ENCODE results near the gene ZNF280C. TPM values are rescaled to one million over a fixed set of nuclear protein-coding genes. Genes with fewer than 3 reads are reported as not detected.

The ZNF280C gene
- total RNA-seq, 2 donors from 2014 or later, result 2.1 to 2.4 TPM

DNA sequence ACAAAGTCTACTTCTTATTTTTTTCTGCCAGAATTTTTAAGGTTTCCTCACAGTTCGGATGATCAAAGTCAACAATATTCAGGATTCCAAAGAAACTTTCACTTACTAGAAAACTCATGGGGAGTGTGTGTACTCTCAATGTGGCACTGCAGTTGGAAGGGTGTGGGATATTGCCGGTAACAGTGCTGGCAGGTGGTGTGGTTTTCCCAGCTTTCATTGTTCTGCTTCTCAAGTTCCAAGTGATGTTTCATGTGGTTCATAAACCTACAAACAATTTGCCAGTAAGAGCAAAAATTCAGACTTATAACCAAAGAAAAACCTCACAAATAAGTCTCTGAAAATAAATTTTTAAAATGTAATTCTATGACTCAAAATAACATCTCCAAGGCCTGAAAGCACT, 39.8 kb downstream of the ZNF280C start:
- Histone ChIP-seq H3K9ac (ENCODE audit: low read depth in 2 of 2, low read length in 2 of 2) (no peak overlapping the region), H3K27me3 (no peaks in the 10 kb centered on the region), H3K9me3 (no peaks in the 10 kb centered on the region), H3K4me3 (no peak overlapping the region), H3K36me3 (no peaks in the 10 kb centered on the region), H3K27ac (no peak overlapping the region), H3K4me1 (no peaks in the 10 kb centered on the region)
- DNase-seq, result no peak
- TF ChIP-seq, protein P1, sequence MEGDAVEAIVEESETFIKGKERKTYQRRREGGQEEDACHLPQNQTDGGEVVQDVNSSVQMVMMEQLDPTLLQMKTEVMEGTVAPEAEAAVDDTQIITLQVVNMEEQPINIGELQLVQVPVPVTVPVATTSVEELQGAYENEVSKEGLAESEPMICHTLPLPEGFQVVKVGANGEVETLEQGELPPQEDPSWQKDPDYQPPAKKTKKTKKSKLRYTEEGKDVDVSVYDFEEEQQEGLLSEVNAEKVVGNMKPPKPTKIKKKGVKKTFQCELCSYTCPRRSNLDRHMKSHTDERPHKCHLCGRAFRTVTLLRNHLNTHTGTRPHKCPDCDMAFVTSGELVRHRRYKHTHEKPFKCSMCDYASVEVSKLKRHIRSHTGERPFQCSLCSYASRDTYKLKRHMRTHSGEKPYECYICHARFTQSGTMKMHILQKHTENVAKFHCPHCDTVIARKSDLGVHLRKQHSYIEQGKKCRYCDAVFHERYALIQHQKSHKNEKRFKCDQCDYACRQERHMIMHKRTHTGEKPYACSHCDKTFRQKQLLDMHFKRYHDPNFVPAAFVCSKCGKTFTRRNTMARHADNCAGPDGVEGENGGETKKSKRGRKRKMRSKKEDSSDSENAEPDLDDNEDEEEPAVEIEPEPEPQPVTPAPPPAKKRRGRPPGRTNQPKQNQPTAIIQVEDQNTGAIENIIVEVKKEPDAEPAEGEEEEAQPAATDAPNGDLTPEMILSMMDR (IDR thresholded peaks at IDR 0.05), result no peak
- intact Hi-C loops (cut with DNase I), result no loop called here

DNA sequence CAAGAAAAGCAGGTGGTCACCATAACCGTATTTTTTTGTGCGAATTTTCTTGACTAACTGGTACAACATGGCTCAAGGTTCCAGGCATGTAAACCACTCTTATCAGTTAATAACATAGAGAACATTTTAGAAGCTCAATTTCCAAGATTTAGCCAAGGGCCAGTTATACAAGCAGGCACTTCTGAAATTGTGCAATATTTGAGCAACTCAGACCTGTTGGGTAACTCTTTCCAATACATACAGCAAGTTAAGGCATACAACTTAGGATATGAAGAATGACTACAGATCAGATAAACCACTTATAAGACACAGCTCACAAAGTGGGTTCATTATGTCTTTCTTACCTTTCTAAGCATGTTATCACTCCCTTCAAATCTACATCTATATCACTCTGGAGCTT, 43.9 kb downstream of the ZNF280C start:
- TF ChIP-seq, protein P1 (IDR thresholded peaks at IDR 0.05), result no peak
- Histone ChIP-seq H3K36me3 (no peaks in the 10 kb centered on the region), H3K4me3 (no peak overlapping the region), H3K27ac (no peak overlapping the region), H3K27me3 (no peaks in the 10 kb centered on the region), H3K9ac (ENCODE audit: low read depth in 2 of 2, low read length in 2 of 2) (no peak overlapping the region), H3K4me1 (no peaks in the 10 kb centered on the region), H3K9me3 (no peaks in the 10 kb centered on the region)
- intact Hi-C loops (cut with DNase I), result no loop called here
- no peak for DNase-seq

DNA sequence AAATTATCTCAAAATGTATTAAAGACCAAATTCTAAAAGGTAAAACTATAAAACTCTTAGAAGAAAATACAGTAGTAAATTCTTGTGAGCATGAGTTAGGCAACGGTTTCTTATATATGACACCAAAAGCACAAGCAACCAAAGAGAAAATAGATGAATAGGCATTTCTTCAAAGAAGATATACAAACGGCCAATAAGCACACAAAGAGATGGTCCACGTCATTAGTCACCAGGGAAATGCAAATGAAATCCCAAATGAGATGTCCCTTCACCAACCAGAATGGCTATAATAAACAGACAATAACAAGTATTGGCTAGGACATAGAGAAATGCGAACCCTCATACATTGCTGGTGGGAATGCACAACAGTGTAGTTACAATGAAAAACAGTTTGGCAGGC, 52.4 kb downstream of the ZNF280C start:
- Histone ChIP-seq H3K36me3 (no peaks in the 10 kb centered on the region), H3K9ac (ENCODE audit: low read depth in 2 of 2, low read length in 2 of 2) (no peak overlapping the region), H3K27me3 (no peaks in the 10 kb centered on the region), H3K4me1 (no peaks in the 10 kb centered on the region), H3K27ac (no peak overlapping the region), H3K9me3 (no peaks in the 10 kb centered on the region), H3K4me3 (no peak overlapping the region)
- intact Hi-C loops (cut with DNase I), result no loop called here
- TF ChIP-seq, protein P1 (IDR thresholded peaks at IDR 0.05), result no peak
- DNase-seq, result no peak

DNA sequence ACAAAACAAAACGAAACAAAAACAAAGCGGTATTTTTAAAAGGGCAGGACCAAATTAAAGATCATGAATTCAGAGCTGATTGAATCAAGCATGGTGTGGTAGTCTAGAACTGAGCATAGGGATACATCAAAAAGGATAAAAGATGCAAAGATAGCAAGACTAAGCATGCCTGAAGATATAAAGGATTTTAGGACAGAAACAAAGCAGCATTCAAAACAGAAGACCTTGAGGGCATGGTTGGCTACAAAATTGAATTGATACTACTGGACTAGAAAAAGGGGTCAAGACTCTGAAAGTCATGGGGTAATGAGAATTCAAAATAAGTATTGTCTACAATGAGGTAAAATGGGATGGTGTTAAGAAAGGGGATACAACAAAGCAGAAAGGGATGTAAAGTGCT, 55.3 kb downstream of the ZNF280C start:
- intact Hi-C loops (cut with DNase I), result no loop called here
- Histone ChIP-seq H3K4me3 (no peak overlapping the region), H3K27ac (no peak overlapping the region), H3K4me1 (no peaks in the 10 kb centered on the region), H3K9ac (ENCODE audit: low read depth in 2 of 2, low read length in 2 of 2) (no peak overlapping the region), H3K27me3 (no peaks in the 10 kb centered on the region), H3K9me3 (no peaks in the 10 kb centered on the region), H3K36me3 (no peaks in the 10 kb centered on the region)
- no peak for DNase-seq
- TF ChIP-seq, protein P1 (IDR thresholded peaks at IDR 0.05), result no peak

DNA sequence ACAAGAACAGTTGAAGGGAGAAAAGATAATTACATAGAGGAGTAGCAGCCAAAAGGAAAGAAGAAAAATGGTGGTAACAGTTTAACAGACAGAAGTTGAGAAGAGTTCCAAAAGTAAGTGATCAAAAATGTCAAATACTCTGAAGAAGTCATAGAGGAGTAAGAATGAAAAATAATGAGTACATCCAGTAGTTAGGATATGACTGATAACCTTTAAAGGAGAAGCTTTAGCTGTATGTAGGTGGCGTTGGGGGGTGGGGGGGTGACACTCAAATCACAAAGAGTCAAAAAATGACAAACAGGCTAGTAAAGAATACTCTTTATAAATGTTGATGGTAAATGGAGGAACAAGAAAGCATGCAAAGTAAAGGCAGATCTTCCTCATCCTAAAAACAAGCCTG, 56.3 kb downstream of the ZNF280C start:
- TF ChIP-seq, protein P1 (IDR thresholded peaks at IDR 0.05), result no peak

More for the DNA sequence above, 56.3 kb downstream of the ZNF280C start:
- Histone ChIP-seq H3K27me3 (no peaks in the 10 kb centered on the region), H3K27ac (no peak overlapping the region), H3K9me3 (no peaks in the 10 kb centered on the region), H3K36me3 (no peaks in the 10 kb centered on the region), H3K4me3 (no peak overlapping the region), H3K4me1 (no peaks in the 10 kb centered on the region), H3K9ac (ENCODE audit: low read depth in 2 of 2, low read length in 2 of 2) (no peak overlapping the region)
- intact Hi-C loops (cut with DNase I), result no loop called here
- no peak for DNase-seq
